Right lobe of liver (tissue), 6 donors: ENCODE results near the gene HIP1R. TPM values are rescaled to one million over a fixed set of nuclear protein-coding genes. Genes with fewer than 3 reads are reported as not detected.
"Not testable (repeated sequence)": the region's sequence is repeated elsewhere in the genome, so short reads cannot be mapped to it uniquely, and the experiment has no call there.

ENCODE experiments used
- ATAC-seq, 4 donors: fragments of 200-7000 bp; cut with Tn5 transposase; one replicate each; pipeline ENCODE4 v1.9.1; 2020; ENCODE audit warnings: mild to moderate bottlenecking in 4 of 4, moderate library complexity in 4 of 4
- DNase-seq, 3 donors: peaks; one replicate each; pipeline ENCODE4 v3.0.0-alpha.2; 2020
- H3K27ac ChIP-seq, 3 donors: fragments of 200-600 bp; one replicate each; pipeline ENCODE4 v1.8.0; 2022
- H3K27me3 ChIP-seq, 2 donors: fragments of 200-600 bp; one replicate each; pipeline ENCODE4 v1.8.0; 2022
- H3K36me3 ChIP-seq, 4 donors: fragments of 200-600 bp; sonication (generic) in 1 of 4; one replicate each; pipeline versions ENCODE4 v1.5.1 to v1.8.0; 2017 to 2022; ENCODE audit warnings: control low read depth in 1 of 4
- H3K4me1 ChIP-seq, 4 donors: fragments of 200-600 bp; sonication (generic) in 1 of 4; one replicate each; pipeline versions ENCODE4 v1.5.1 to v1.8.0; 2017 to 2022; ENCODE audit warnings: control low read depth in 1 of 4
- H3K4me3 ChIP-seq, 3 donors: fragments of 200-600 bp; one replicate each; pipeline ENCODE4 v1.8.0; 2022
- H3K9me3 ChIP-seq, 4 donors: fragments of 200-600 bp; sonication (generic) in 1 of 4; one replicate each; pipeline versions ENCODE4 v1.5.1 to v1.8.0; 2017 to 2022; ENCODE audit warnings: control low read depth in 1 of 4
- CTCF ChIP-seq, 4 donors: fragments of 200-600 bp in 3 of 4; fragments of 450-650 bp in 1 of 4; IDR thresholded peaks; one replicate each; pipeline versions ENCODE4 v1.5.1 to v1.8.0; 2016 to 2022; ENCODE audit warnings: antibody characterized with exemption in 4 of 4, mild to moderate bottlenecking in 2 of 4
- POLR2A ChIP-seq: fragments of 450-650 bp; IDR thresholded peaks from one replicate; pipeline ENCODE4 v1.6.1; 2017; ENCODE audit warnings: antibody characterized with exemption, mild to moderate bottlenecking
- WGBS: methylation state at CpG from one replicate; pipeline ENCODE4 v1.1.6; 2018; ENCODE audit warnings: low coverage, low lambda C conversion rate; ENCODE audit not compliant: insufficient coverage; ENCODE audit errors: missing lambda C conversion rate; 5-methylcytosine and 5-hydroxymethylcytosine counted together
- intact Hi-C, 2 donors: fragments of 100-400 bp; cut with DNase I; formaldehyde crosslinking; loops; one replicate each; pipeline versions ENCODE4 v1.11.2 to v1.14.1; 2022
- total RNA-seq, 6 experiments: library from RNA; depleted of rRNA in 2 of 6; stranded (reverse); fragments of >200 nt in 2 of 6; fragmentation: NEBNext Ultra II Directional in 3 of 6; extraction: Animal tissue kit (Norgen Biotek cat#: 25700) in 3 of 6; gene quantifications; one replicate each; pipeline versions ENCODE4 v1.1.0 to v1.2.4, GENCODE V29; 2016 to 2023
- donor health status: DM: no; HTN: yes; CAD: no.
- donor health status: DM: no; HTN: no; CAD: no.
- donor health status: DM: no; HTN: no; CAD: no.
- donor health status: DM: no; HTN: yes; CAD: no.
- donor health status: DM: no; HTN: yes; CAD: no.

Gene HIP1R
- total RNA-seq, 6 experiments from 2014 or later = 23.6 to 37.2 (median 27.8) TPM

DNA sequence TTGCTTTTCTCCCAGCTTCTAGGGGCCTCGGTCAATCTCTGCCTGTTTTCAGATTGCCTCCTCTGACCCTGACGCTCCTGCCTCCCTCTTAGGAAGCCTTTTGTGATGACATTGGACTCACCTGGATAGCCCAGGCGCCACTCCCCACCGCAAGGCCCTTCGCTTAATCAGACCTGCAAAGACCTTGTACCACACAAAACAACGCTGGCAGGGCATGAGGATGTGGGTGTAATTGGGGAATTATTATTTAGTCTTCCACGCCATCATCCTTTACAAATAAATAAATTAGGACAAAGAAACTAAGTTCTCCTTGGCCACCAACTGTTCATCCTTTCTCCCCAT lies 68.4 kb downstream of the HIP1R start:
- intact Hi-C loops = no loop called here
- DNase-seq = no peak
- 55% methylated on average over 4 of the region's 7 CpGs for WGBS
- TF ChIP-seq CTCF (IDR thresholded peaks at IDR 0.05) = no peak
- TF ChIP-seq POLR2A = no peak
- H3K4me1 ChIP-seq = peaks cover 0 to under 1% (median 0%) of the 10 kb centered on the region in 4 donors
- H3K27me3 ChIP-seq = no peaks in the 10 kb centered on the region
- H3K27ac ChIP-seq = no peak overlapping the region
- no peaks in the 10 kb centered on the region for H3K36me3 ChIP-seq
- no peak for ATAC-seq
- H3K4me3 ChIP-seq = no peak overlapping the region
- no peaks in the 10 kb centered on the region for H3K9me3 ChIP-seq

GRCh38 chr12:122905258-122905657 lies 70.0 kb downstream of the HIP1R start:
- WGBS = 100% methylated on average over 3 of the region's 5 CpGs
- DNase-seq, ATAC-seq, H3K27ac ChIP-seq, H3K9me3 ChIP-seq, H3K4me1 ChIP-seq, H3K27me3 ChIP-seq, H3K4me3 ChIP-seq, H3K36me3 ChIP-seq, intact Hi-C loops: not testable (repeated sequence)

DNA sequence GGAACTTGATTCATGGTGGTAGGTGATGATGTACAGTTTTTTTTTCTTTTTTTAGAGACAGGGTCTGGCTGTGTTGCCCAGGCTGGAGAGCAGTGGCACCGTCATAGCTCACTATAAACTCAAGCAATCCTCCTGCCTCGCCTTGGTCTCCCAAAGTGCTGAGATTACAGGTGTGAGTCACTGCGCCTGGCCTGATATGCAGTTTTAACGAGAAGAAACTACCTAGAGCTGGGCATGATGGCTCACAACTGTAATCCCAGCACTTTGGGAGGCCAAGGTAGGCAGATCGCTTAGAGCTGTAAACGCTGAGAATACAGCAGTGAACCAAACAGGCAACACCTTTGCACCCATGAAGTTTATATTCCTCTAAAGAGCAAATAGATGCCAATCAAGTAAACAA lies 73.7 kb downstream of the HIP1R start:
- no peaks in the 10 kb centered on the region for H3K27me3 ChIP-seq
- H3K36me3 ChIP-seq = no peaks in the 10 kb centered on the region
- intact Hi-C loops = no loop called here
- WGBS = 79% methylated on average over 4 of the region's 6 CpGs
- no peak overlapping the region for H3K27ac ChIP-seq
- no peaks in the 10 kb centered on the region for H3K4me1 ChIP-seq
- no peaks in the 10 kb centered on the region for H3K9me3 ChIP-seq
- ATAC-seq (no peak), DNase-seq (no peak)
- no peak overlapping the region for H3K4me3 ChIP-seq
- no peak for TF ChIP-seq POLR2A
- TF ChIP-seq CTCF (IDR thresholded peaks at IDR 0.05) = no peak

- DNase-seq (no peak), ATAC-seq (no peak)
- WGBS = 76% methylated on average over 8 of the region's 12 CpGs
These were observed 74.4 kb downstream of the HIP1R start for GRCh38 chr12:122909442-122910288.

More at GRCh38 chr12:122909442-122910288, 74.4 kb downstream of the HIP1R start:
- H3K27ac ChIP-seq = no peak overlapping the region
- intact Hi-C loops = no loop called here
- no peaks in the 10 kb centered on the region for H3K9me3 ChIP-seq
- no peaks in the 10 kb centered on the region for H3K27me3 ChIP-seq
- TF ChIP-seq POLR2A (no peak), CTCF (IDR thresholded peaks at IDR 0.05) (no peak)
- no peak overlapping the region for H3K4me3 ChIP-seq
- no peaks in the 10 kb centered on the region for H3K36me3 ChIP-seq
- no peaks in the 10 kb centered on the region for H3K4me1 ChIP-seq

Other genes starting within 250 kb of the HIP1R start
- gene HCAR2, start 132.1 kb upstream of the HIP1R start, total RNA-seq = 1 to 10 TPM in 1 of 6 experiments, under 1 TPM in 3, not detected in 2; 0.14 to 4.5 (median 0.41) TPM
- 1 to 10 TPM in 1 of 6 experiments, under 1 TPM in 3, not detected in 2; 0.11 to 4.2 (median 0.36) TPM for gene HCAR3, start 118.6 kb upstream of the HIP1R start, total RNA-seq
- gene HCAR1, start 104.6 kb upstream of the HIP1R start, total RNA-seq = not detected
- 10 to 100 TPM; 11.3 to 18.2 (median 14.5) TPM for gene DENR, start 82.6 kb upstream of the HIP1R start, total RNA-seq
- under 1 TPM in 5 of 6 experiments, not detected in 1; 0.07 to 0.35 (median 0.12) TPM for gene CCDC62, start 60.9 kb upstream of the HIP1R start, total RNA-seq
- gene VPS37B, start 60.7 kb downstream of the HIP1R start, total RNA-seq = 1 to 10 TPM; 5.2 to 6.7 (median 6.0) TPM
- 1 to 10 TPM in 2 of 6 experiments, under 1 TPM in 4; 0.48 to 1.4 (median 0.94) TPM for gene ABCB9, start 131.0 kb downstream of the HIP1R start, total RNA-seq
- gene OGFOD2, start 139.8 kb downstream of the HIP1R start, total RNA-seq = 10 to 100 TPM in 5 of 6 experiments, 1 to 10 TPM in 1; 9.9 to 18.8 (median 14.1) TPM
- 100 to 1,000 TPM in 5 of 6 experiments, 10 to 100 TPM in 1; 84.7 to 146 (median 110) TPM for gene ARL6IP4, start 145.2 kb downstream of the HIP1R start, total RNA-seq